Measurements from ENCODE around the gene SPAG16.

The SPAG16 gene

DNA sequence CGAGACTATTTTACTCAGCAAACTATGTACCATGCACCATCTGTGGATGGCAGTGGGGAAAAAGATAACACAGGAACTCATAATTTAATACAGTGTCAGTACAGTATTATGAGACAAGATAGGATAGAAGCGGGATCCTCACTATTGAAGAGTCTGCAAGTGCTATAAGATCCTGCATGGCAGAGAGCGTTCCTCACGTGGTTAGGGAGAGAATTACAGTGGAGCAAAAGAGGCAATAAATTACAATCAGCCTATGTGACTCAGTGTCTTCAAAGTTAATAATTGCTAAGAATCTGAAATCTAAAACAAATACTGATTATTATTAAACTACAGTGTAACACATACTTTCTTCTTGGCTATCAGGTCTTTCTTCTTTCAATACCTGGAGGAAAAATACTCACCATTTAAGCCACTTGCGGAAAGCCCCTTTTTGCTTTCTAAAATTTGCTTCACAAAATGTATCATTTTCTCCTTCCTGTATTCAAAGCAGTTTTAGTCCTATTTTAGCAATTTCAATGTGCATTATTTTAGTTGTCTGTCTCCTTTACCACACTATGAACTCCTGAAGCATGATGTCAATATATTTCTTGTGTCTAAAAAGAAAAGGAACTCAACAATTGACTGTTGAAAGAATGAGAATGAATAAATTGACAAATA lies 342.9 kb downstream of the SPAG16 start:
- no peak for DNase-seq (ENCODE audit: low read depth, low spot score)
- H3K4me3 ChIP-seq (ENCODE audit: low read depth, low read length) = no peak overlapping the region
- TF ChIP-seq, protein P1, sequence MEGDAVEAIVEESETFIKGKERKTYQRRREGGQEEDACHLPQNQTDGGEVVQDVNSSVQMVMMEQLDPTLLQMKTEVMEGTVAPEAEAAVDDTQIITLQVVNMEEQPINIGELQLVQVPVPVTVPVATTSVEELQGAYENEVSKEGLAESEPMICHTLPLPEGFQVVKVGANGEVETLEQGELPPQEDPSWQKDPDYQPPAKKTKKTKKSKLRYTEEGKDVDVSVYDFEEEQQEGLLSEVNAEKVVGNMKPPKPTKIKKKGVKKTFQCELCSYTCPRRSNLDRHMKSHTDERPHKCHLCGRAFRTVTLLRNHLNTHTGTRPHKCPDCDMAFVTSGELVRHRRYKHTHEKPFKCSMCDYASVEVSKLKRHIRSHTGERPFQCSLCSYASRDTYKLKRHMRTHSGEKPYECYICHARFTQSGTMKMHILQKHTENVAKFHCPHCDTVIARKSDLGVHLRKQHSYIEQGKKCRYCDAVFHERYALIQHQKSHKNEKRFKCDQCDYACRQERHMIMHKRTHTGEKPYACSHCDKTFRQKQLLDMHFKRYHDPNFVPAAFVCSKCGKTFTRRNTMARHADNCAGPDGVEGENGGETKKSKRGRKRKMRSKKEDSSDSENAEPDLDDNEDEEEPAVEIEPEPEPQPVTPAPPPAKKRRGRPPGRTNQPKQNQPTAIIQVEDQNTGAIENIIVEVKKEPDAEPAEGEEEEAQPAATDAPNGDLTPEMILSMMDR (IDR thresholded peaks at IDR 0.05; ENCODE audit: low read depth, low read length) = no peak
- in situ Hi-C loops (cut with HindIII; ENCODE audit: low sequenced_read_pairs) = no loop called here

DNA sequence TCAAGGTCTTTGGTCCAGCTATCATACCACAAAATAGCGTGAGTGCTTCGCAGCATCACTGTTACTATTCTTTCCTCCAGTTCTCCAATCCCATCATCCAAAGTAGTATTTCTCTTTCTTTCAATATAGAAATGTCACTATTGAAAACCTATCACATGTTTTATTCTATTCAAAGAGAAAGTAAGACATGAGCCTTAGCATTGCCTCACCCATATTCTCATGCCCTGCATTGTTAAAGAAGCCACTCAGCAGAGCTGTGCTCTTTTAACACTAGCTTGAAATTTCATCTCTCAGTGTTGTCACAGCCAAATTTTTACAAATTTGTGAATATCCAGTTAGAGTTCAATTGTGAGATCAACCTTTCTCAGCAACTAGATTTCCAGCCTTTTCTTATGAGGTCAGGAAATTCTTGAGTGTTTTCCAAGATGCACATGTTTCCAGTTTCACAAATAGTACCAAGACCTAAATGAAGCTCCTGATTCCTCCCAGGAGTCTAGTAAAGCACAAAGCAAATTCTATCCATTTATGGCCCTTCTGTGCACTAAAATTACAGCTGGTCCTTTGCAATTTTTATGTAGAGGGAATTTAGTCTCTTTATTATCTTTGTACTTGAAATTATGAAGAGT lies 343.7 kb downstream of the SPAG16 start:
- in situ Hi-C loops (cut with HindIII; ENCODE audit: low sequenced_read_pairs) = no loop called here
- TF ChIP-seq, protein P1 (IDR thresholded peaks at IDR 0.05; ENCODE audit: low read depth, low read length) = no peak
- no peak overlapping the region for H3K4me3 ChIP-seq (ENCODE audit: low read depth, low read length)
- no peak for DNase-seq (ENCODE audit: low read depth, low spot score)

DNA sequence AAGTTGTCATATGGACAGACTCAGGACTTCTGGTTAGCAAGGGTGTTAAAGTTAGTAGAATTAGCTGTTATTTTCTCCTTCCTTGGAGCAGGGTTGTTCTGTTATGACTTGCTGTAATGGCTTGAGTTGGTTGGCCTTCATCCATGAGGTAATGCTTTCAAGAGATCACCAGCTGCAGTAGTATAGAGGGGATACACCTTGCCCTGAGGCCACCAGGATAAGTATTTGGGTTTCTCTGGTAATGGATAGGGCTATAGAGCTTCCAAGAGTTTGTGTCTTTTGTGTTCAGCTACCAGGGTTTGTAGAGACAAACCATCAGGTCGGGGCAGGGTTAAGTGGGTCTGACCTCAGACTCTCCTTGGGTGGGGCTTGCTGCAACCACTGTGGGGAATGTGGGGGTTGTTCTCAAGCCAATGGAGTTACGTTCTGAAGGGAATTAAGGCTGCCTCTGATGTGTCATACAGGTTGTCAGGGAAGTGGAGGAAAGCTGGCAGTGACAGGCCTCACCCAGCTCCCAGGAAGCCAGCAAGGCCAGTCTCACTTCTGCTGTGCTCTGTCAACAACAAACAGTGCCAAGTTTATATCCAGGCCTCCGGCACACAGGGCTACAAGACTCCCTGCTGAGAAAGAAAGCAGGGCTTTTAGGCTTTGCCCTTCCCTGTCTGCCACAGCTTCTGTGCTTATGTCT lies 356.6 kb downstream of the SPAG16 start:
- H3K4me3 ChIP-seq (ENCODE audit: low read depth, low read length) = no peak overlapping the region
- DNase-seq (ENCODE audit: low read depth, low spot score) = no peak
- in situ Hi-C loops (cut with HindIII; ENCODE audit: low sequenced_read_pairs) = no loop called here
- TF ChIP-seq, protein P1 (IDR thresholded peaks at IDR 0.05; ENCODE audit: low read depth, low read length) = no peak

DNA sequence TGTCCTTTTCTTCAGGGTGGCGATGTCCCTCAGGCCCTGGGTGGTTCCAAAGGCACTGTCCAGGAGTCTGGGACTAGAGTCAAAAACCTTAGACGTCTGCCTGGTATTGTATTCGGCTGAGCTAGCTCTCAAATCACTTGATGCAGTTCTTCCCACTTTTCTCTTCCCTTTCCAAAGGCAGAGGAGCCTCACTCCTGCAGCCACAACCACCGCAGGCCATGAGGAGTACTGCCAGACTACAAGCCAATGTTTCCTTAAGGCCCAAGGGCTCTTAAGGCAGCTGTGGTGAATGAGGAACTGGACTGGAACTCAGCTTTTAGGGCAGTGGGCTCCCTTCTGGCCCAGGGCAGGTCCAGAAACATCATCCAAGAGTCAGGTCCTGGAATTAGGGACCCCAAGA lies 360.7 kb downstream of the SPAG16 start:
- in situ Hi-C loops (cut with HindIII; ENCODE audit: low sequenced_read_pairs) = no loop called here
- H3K4me3 ChIP-seq (ENCODE audit: low read depth, low read length) = no peak overlapping the region
- TF ChIP-seq, protein P1 (IDR thresholded peaks at IDR 0.05; ENCODE audit: low read depth, low read length) = no peak
- DNase-seq (ENCODE audit: low read depth, low spot score) = no peak

DNA sequence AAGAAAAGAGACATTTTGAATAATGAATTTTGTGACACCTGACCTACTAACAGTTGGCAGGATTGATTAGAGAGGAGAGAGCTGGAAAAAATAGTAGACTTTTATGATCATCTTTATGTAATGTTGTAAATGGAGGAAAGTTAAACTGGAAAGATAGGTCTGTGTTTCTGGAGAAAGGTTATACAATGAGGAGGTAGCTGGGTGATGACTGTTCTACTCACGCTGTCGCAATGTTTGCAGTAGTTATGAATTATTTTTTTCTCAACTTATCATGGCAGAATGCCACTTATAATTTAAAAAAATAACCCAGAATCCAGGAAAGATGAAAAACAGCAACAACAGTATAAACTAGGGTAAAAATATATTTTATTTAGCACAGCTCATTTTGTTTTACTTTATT lies 364.9 kb downstream of the SPAG16 start:
- in situ Hi-C loops (cut with HindIII; ENCODE audit: low sequenced_read_pairs) = no loop called here
- no peak for DNase-seq (ENCODE audit: low read depth, low spot score)
- H3K4me3 ChIP-seq (ENCODE audit: low read depth, low read length) = no peak overlapping the region
- TF ChIP-seq, protein P1 (IDR thresholded peaks at IDR 0.05; ENCODE audit: low read depth, low read length) = no peak

DNA sequence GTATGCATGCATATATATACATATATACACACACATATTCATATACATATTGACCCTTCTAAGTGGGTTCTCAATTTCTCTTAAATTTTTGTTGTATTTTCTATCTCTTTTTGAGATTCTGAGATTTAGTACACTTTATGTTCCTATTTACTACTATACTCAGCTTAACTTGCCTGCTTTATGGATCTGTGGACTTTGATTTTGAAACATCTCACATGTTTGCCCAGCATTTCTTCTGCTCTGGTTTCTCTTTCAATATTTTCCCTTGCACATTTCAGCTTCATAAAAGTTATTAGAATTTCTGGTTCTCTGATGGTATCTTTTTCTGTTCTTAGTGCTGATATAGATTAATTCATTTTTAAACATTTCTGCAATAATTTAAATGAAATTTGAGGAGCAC lies 380.6 kb downstream of the SPAG16 start:
- in situ Hi-C loops (cut with HindIII; ENCODE audit: low sequenced_read_pairs) = no loop called here

More for the DNA sequence above, 380.6 kb downstream of the SPAG16 start:
- no peak for DNase-seq (ENCODE audit: low read depth, low spot score)
- no peak overlapping the region for H3K4me3 ChIP-seq (ENCODE audit: low read depth, low read length)
- TF ChIP-seq, protein P1 (IDR thresholded peaks at IDR 0.05; ENCODE audit: low read depth, low read length) = no peak
